WERI-Rb-1 (cell line): Measurements from ENCODE around the gene SECTM1.

ENCODE experiments used
- DNase-seq: peaks from one replicate; pipeline ENCODE4 v3.0.0-alpha.2; 2020
- H3K27ac ChIP-seq: fragments of 250-450 bp; sonication (Bioruptor Pico); 2 replicates; pipeline ENCODE4 v1.5.1; 2020; ENCODE audit warnings: mild to moderate bottlenecking, moderate library complexity
- H3K27me3 ChIP-seq: fragments of 250-450 bp; sonication (Bioruptor Pico); 2 replicates; pipeline ENCODE4 v1.5.1; 2021; ENCODE audit warnings: mild to moderate bottlenecking, low read depth, moderate library complexity; ENCODE audit not compliant: insufficient read depth, severe bottlenecking
- H3K36me3 ChIP-seq: fragments of 250-450 bp; sonication (Bioruptor Pico); 2 replicates; pipeline ENCODE4 v1.5.1; 2020; ENCODE audit warnings: mild to moderate bottlenecking, moderate library complexity
- H3K4me3 ChIP-seq: 2 replicates; pipeline ENCODE4 v1.5.1; 2011; ENCODE audit warnings: low read depth, mild to moderate bottlenecking, control low read depth, low read length
- H3K9me3 ChIP-seq: fragments of 250-450 bp; sonication (Bioruptor Pico); 2 replicates; pipeline ENCODE4 v1.5.1; 2021; ENCODE audit warnings: mild to moderate bottlenecking, moderate library complexity; ENCODE audit not compliant: severe bottlenecking
- CTCF ChIP-seq: IDR thresholded peaks from 2 replicates; pipeline ENCODE4 v1.5.1; 2011; ENCODE audit warnings: low read depth, mild to moderate bottlenecking, control low read depth, inconsistent platforms, low read length

SECTM1 gene

GRCh38 chr17:82301916-82302567 lies 31.5 kb downstream of the SECTM1 start:
- Histone ChIP-seq H3K9me3 (no peaks in the 10 kb centered on the region), H3K27ac (no peak overlapping the region), H3K36me3 (no peaks in the 10 kb centered on the region), H3K27me3 (no peaks in the 10 kb centered on the region), H3K4me3 (no peak overlapping the region)
- TF ChIP-seq CTCF, result no peak
- no peak for DNase-seq

- Histone ChIP-seq H3K4me3 (no peak overlapping the region), H3K36me3 (no peaks in the 10 kb centered on the region), H3K9me3 (no peaks in the 10 kb centered on the region), H3K27me3 (no peaks in the 10 kb centered on the region), H3K27ac (no peak overlapping the region; the same call in 1 of the 2 replicates)
- TF ChIP-seq CTCF, result no peak
- no peak for DNase-seq
Observed at GRCh38 chr17:82301300-82301915, 32.2 kb downstream of the SECTM1 start.

GRCh38 chr17:82300707-82301270 lies 32.8 kb downstream of the SECTM1 start:
- H3K4me3 ChIP-seq, result no peak overlapping the region
- H3K9me3 ChIP-seq, result no peaks in the 10 kb centered on the region
- H3K27ac ChIP-seq, result no peak overlapping the region; the same call in 1 of the 2 replicates
- H3K27me3 ChIP-seq, result no peaks in the 10 kb centered on the region
- H3K36me3 ChIP-seq, result no peaks in the 10 kb centered on the region
- TF ChIP-seq CTCF, result peak; percentile 94
- DNase-seq, result peak; percentile 84

- no peak for TF ChIP-seq CTCF
- no peak for DNase-seq
- Histone ChIP-seq H3K27me3 (no peaks in the 10 kb centered on the region), H3K4me3 (no peak overlapping the region), H3K27ac (no peak overlapping the region), H3K9me3 (no peaks in the 10 kb centered on the region), H3K36me3 (no peaks in the 10 kb centered on the region)
Observed at GRCh38 chr17:82300228-82300627, 33.3 kb downstream of the SECTM1 start.

- no peak for DNase-seq
- H3K27me3 ChIP-seq, result no peaks in the 10 kb centered on the region
- no peak overlapping the region for H3K27ac ChIP-seq
- H3K4me3 ChIP-seq, result no peak overlapping the region
- H3K36me3 ChIP-seq, result no peaks in the 10 kb centered on the region
- no peak for TF ChIP-seq CTCF
- H3K9me3 ChIP-seq, result no peaks in the 10 kb centered on the region
Observed at GRCh38 chr17:82299452-82299851, 34.1 kb downstream of the SECTM1 start.
